Activated effector memory CD4-positive, alpha-beta T cell treated with anti-CD3 and anti-CD28 coated beads, Interleukin-2, amount 50 U/mL, for 16 hours (primary cell): ENCODE data around the gene LMO3.

Source experiments
- DNase-seq: peaks from one replicate; pipeline ENCODE4 v3.0.0-alpha.2; 2020

The LMO3 gene

DNA sequence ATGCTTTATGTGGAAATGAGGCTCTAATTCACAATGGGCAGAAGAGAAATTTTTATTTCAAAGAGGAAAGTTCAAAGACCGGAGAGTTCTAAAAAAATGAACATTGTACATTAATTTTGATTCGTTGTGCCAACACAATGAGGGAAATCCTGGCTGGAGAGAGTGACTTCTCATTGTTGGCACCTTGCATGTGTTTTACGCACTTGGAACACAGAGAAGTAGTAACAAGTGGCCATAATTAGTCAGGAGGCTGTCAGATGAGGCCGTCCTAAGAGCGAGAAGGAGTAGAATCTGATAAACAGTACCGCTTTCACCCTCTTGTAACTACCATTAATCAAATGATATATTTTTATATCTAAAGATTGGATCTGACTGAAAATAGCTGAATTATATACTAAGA lies 6.9 kb downstream of the LMO3 start:
- DNase-seq = no peak

DNA sequence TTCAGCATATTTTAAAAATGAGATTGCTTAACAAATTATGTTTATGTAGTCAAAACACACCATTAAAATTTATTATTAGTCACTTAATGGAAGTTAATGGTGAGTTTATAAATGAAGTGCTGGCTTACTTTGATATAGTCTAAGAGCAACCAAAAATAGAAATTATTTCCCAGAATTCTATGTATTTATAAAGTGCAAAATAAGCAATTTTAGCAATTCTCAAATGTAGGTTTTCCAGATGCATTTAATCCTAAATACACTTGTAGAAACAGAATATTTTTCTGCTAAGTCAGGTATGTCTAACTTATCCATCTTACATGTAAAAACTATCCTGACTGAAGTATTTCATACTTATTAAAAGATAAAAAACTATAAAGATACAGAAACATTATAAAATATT lies 11.2 kb downstream of the LMO3 start:
- no peak for DNase-seq

DNA sequence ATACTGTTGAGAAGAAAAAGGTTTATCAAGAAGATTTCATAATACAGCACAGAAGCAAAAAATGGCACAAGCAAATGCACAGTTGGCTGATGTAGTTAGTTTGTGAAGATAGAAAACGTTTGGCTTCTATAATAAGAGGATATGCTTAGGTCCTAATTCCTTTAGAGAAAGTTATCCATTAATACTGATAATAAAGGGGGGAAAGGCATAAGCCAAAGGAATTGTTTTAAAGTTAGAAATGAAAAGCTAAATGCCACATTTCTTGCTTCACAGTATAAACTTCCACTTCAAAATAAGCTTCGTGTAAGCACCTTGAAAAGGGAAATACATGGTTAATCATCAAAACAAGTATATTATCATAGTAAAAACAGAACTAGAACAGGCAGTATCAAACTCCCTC lies 12.4 kb downstream of the LMO3 start:
- no peak for DNase-seq

DNA sequence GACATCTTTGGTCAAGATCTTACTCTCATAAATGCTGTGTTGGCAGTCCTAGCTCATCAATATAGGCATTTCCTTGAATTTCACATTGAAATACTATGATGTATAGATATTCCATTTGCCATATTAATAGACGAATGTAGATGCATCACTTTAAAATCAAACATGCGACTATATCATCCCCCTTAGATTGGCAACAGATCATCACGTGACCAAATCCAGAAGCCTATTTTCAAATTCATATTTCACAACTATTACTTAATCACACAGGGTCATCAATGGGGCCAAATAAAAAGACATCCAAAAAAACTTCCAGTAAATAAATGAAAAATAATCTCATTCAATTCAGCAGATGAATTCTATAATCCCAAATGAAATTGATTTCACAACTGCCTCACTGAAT lies 15.3 kb downstream of the LMO3 start:
- DNase-seq = no peak

DNA sequence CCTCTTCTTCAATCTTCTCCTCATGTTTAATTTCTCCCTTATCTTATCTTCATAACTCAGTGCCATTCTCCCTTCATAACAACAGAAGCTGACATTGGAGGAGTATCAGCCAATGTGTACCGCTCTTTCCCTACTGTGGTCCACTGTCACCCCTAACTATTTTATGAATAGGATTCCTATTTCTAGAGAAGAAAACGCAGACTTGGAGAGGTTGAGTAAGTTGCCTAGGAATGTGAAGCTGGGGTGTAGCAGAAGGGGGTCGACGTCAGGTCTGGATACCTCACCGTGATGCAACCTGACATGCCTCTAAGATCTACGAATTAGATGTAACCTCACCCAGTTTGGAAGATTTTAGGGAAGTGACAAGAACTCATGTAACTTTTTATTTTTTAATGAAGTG lies 17.1 kb downstream of the LMO3 start:
- DNase-seq = no peak

DNA sequence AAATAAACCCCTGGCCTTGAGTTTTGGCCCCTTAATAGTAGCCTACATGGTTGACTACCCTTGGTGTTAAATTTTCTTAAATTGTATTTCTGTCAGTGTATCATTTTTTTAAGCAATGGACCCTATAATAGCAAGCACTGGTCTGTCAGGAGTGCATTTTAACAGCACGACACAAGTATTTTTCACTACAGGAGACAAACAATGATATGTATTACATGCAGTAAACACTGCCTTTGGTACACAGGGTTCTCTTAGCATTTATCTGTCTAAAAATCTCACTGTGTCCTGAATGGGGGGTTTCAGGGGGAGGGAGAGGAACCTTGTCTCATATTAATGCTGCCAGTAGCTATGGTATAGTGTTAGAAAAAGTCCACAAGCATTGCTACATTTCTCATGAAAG lies 18.4 kb downstream of the LMO3 start:
- no peak for DNase-seq

DNA sequence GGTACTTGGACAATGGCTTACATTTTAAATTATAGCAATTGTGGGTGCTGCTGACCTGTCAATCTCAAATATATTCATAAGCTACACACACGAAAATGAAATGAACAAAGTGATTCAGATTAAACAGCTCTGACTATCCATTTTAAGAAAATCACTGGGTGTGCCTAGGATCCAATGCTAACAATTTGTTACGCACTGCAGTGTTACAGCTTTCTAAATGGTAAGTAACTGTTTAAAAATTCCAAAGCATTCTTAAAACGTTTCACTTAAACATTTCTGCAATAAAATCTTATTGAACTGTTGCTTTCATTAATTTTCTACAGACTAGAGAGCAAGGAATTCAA lies 18.9 kb downstream of the LMO3 start:
- no peak for DNase-seq

DNA sequence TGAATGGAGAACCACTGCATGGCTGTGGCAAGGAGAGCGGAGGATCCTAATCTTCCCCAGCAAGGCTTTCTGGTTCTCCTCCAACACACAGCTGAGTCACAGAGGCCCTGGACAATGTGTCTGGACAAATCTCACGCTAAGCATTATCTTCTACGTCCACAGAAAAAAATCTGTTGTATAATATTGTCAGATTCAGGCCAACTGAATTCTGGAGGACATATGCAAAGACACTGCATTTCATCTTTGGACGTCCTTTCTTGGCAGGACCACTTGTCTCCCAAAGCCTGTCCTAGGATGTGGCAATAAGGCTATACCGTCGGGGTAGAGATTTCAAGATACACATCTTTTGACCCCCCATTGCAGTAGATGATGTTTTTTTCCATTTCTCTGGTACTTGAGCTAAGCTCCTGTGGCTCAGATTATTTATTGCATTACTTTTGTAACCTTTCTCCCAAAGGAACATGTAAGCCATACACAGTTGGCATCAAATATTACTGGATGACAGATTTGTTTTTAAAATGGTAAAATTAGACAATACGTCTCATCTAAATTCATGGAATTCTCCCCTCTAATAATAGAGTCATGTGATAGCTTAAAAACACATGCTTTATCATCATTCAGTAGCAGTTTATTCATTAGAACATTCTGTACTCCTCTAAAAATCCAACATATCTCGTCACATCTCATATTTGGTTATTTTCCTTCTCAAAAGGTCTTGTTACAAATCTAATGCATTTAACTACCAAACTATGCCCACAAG lies 19.4 kb downstream of the LMO3 start:
- DNase-seq = no peak

DNA sequence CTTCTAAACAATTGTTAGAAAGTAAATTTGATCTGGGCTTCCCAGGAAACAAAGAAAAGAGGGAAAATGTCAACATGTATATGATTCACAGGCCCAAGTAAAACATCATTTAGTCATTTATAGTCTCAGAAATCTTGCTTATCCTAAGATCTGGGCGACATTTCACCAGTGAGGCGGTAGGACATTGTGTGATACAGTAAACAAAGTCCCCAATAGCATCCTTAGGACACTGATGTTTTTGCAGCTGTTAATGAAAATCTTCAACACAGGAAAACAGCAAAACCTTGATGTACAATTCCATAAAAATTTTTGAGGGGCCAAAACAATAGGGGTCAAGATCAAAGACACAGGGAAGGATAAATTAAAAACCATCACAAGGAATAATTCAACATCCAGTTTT lies 20.2 kb downstream of the LMO3 start:
- DNase-seq = no peak

DNA sequence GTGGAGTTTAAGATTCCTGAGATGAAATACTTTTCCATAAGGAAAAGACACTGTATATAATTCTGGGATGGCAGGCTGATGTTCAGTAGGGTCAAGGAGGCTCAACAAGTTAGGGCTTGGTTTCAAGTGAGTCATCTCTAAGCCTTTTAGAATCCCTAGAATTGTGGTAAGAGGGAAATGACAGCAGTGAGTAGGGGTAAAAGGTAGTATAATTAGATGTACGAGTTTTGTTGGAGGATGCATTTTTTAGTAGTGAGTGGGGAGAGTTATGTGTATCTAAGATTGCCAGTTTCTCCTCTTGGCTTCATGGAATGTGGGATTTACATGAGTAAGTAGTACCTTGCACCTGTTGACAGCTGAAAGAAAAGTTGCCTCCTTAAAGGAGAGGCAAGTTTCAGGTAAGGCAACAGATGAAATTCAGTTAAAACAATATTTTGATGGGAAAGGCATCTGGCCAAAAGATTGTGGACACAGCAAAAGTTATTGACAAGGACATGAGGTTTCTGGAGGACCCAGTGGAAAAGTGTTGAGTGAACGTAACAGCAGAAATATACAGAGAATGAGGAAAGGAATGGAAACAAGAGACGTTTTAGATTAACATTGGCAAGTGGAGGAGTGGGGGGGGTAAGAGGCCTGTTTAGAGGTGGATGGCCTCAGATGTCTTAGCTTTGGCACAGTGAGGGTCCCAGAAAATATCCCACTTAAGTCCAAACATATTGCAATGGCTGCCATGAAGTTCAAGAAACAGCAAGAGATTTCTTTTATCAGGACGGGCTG lies 21.8 kb downstream of the LMO3 start:
- DNase-seq = no peak

DNA sequence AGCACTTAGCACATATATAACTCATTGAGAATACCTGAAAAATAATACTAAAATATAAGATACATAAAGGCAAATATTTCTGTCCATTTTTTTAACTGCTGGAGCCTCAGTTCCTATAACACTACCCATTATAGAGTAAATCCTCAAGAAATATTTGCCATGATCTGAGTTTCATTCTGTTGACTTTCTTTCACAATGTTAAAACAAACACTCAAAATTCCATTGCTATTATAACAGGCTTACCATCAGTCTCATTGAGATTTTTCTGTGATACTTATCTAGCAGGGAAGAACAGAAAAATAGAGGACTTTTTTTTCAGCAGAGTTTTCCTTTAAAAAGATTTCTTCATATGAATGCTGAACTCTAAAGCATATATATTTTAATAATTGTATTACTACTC lies 24.5 kb downstream of the LMO3 start:
- no peak for DNase-seq

DNA sequence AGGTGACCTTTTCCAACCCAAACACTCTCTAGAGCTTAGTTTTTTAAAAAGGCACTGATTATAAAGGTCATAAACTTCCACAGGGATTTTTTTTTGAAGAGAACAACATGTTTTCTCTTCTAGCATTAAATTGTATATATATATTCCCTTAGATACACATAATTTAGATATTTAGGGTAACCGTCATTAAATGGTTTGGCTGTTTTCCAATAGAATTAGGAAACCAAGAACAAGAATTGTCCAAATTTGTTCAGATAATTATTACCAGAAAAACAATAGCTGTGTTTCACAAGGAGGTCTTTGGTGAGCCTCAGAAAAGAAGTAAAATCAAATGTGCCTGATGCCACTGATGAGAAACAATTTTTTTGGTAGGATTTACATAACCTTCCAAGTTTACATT lies 26.9 kb downstream of the LMO3 start:
- DNase-seq = no peak

DNA sequence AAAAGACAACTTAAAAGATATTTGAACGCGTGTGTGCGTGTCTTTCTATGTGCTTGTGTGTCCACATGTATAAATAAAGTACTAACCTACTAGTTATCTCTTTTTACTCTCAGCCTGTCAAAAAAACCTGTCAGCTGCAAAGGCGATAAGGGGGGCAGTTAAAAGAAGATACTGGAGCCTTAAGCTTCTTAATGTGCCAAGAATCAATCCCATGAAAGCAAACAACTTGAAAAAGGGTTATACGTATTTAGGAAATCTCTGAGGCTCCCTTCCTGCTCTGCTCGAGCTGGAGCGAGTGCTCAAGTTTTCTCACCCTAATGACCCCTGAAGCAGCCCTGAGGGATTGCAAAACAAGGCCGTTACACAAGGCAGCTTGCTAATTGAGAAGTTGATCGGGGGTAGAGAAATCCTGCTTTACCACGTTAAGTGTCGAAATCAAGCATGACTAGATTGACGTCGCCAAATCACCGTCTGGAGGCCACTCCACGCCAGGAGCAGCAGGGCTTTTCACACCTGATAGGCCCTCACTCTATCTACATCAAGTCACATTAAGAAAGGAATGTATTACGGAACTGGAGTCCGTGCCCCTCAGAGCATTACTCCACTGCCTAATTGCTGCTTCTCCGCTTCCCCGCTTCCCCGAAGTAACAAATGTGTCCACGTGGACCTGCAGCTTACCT lies 32.4 kb downstream of the LMO3 start:
- DNase-seq = no peak

DNA sequence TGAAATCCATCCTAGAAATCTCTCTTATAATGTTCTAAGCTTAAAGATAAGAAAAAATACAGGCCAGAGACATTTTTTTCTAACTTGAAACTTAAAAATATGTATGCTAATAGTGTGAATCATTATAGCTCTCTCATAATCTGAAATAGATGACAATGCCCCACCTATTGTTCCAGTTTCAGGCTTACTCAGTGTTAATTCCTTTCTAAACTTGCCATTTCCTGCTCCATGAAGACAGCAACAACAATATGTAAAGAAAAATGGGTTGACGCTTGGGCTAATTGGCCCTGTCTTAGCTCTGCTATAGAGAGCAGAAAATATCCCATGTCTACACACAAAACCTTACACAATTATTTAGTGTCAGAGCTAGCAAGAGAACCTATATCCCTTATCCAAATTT lies 37.1 kb downstream of the LMO3 start:
- no peak for DNase-seq

DNA sequence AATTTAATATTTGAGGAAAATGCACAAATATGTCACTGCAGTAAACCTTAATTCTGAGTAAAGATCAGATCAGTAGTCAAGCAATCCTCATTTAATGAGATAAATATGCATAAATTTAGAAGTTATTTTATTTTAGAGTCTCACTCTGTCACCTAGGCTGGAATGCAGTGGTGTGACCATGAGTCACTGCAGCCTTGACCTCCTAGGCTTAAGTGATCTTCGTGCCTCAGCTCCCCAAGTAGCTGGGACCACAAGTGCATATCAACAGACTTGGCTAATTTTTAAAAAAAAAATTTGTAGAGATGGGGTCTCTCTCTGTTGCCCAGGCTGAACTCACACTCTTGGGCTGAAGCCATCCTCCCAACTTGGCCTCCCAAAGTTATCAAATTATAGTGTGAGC lies 41.3 kb downstream of the LMO3 start:
- DNase-seq = no peak

DNA sequence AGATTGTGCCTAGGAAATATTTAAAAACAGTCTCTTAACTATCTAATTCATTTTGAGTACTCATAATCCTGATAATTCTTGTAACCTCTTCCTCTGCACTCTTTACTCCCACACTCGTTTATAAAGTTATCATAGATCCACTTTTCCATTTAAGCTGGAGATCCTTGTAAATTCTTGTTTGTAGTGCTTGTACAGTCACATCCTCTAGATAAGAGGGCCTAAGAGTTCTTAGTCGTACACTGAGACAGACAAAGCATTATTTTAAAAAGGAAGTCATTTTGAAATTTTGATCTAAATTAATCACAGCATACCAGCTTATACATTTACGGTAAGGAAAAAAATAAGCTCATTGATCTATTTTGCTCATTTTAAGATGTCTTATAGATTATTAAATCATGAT lies 42.5 kb downstream of the LMO3 start:
- no peak for DNase-seq

DNA sequence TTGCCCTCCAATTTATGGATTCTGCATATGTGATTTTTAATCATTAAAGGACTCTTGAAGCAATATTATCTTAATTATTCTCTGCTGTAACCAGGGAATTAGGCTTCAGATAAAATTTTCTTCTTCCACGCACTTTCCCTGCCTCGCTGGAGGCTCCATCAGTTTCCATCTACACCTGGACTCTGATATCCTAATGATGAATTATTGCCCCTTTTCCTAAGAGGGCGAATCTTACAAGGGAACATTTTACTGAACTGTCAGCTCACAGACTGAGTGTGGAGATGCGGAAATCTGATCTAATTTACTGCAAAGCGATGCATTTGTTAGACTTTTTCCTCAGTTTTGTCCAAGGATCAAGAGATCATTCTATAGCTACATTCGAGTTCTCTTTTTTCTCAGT lies 43.0 kb downstream of the LMO3 start:
- no peak for DNase-seq

DNA sequence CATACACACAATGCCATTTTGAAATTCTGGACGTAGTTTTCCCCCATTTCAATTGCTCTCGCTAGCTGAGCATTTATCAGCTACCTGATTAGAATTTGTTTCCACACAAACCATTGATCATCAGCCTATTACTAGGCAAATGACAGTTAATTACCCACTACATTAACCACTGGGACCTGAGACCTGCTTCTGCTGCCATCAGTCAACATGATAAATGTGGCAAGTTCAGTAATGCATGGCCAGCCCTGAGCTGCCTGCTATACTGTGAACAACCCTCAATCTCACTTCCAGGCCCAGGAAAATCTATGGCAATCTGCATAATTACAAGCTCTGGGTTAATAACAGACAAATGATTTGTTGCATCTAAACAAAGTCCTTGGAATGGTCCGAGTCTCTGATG lies 43.5 kb downstream of the LMO3 start:
- no peak for DNase-seq

DNA sequence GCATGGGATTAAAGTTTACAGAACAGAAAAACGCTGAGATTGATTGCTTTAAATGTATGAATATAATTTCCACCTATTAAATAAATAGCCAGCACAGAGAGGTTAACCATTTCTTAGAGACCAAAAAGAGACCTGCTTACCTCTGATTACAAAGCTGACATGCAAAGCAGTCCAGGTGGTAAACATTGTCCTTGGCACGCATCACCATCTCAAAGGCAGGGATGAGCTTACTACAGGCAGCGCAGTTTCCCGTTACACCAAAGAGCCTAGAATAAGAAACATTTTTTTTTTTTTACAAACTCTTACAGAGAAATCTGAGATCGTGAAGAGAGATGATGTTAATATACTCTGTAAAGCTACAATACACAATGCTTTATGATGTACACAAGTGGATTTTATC lies 45.7 kb downstream of the LMO3 start:
- no peak for DNase-seq

DNA sequence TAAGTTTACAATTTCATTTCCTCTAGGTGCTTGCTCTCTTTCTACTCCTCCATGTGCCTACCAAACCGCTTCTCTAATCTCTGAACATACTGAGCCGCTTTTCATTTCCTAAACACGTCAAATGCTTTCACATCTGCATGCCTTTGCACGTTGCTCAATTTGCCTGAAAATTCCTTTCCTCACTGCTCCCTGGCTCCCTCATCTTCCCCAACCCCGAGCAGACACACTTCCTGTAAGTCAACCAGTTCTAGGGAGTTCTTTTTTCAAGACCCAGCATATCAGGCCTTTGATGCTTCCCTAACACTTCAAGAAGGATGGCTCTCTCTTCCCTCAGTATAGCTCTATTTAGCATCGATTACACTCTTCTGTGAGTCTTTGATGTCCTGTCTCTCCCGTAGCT lies 50.3 kb downstream of the LMO3 start:
- DNase-seq = no peak

DNA sequence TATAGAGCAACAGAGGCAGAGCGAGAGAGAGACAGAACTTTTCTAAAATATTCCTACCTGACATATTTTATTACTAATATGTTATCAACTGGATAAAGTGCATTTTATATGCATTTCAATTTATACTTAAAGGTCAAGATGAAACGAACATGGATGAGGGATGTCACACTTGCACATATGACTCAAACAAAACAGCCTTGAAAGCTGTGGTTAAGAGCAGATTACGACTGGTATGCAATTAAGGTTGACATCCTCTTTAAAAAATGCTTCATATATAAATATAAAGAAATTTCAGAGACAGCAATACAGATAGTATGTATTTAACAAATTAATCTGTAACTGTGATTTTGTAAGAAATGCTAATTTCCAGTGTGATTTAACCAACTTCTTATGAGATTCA lies 52.5 kb downstream of the LMO3 start:
- no peak for DNase-seq

DNA sequence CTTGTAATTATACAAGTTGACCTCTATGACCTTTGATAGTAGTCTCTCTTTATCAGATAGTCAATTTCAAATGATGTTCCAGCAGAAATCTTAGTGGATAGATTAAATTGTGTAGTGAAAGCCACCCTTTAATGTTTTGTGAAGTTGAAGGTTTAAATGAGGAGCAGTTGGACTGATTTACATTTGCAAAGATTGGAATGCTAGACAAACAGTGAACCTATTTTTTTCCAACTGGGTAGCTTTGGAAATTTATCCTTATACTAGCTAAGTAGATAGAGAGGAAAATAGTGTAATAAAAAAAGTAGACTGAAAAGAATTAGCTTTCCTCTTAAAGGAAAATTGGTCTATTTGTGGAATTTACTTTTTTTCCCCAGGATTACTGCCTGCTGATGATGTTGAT lies 53.7 kb downstream of the LMO3 start:
- no peak for DNase-seq

DNA sequence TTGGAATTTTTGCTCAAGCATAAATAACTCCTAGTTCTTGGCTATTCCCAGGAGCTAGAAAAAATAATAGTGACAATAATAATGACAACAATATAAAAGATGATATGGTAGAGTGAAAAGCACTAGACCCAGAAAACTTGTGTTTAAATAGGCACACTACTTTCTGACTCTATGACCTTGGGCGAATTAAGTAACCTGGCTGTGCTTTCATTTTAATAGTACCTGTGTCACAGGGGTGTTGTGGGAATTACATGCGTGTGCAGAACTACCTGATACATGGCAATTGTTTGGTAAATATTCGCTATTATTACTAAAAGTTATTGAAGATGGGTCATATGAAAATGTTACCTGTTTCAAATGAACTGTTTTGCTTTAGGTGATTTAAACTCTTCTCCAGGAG lies 60.1 kb downstream of the LMO3 start:
- no peak for DNase-seq

DNA sequence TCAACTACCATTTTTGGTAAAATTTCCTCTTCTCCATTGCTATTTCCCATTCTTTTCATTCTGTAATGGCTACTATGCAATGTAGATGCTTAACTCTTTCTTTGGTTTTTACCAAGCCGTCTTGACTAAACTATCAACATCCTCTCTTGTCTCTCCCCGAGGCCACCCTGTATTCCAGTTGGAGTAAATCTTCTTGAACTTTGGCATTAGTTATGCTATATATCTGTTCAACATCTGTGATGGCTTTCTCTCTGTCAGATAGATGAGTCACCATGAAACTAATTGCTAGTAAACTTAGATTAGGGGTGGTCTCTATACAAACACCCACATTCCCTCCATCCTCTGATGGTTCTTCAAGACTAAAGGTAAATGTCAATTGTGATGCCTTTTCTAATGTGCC lies 63.4 kb downstream of the LMO3 start:
- DNase-seq = no peak
